NOMO-1 treated with dmso at 0.1 percent for 144 hours (cell line): ENCODE results near the gene KLK13.

Source experiments
- DNase-seq: peaks from one replicate; lab custom pipeline; 2025; ENCODE audit not compliant: unreplicated experiment; lab: John Stamatoyannopoulos, UW

Gene KLK13, protein sequence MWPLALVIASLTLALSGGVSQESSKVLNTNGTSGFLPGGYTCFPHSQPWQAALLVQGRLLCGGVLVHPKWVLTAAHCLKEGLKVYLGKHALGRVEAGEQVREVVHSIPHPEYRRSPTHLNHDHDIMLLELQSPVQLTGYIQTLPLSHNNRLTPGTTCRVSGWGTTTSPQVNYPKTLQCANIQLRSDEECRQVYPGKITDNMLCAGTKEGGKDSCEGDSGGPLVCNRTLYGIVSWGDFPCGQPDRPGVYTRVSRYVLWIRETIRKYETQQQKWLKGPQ

DNA sequence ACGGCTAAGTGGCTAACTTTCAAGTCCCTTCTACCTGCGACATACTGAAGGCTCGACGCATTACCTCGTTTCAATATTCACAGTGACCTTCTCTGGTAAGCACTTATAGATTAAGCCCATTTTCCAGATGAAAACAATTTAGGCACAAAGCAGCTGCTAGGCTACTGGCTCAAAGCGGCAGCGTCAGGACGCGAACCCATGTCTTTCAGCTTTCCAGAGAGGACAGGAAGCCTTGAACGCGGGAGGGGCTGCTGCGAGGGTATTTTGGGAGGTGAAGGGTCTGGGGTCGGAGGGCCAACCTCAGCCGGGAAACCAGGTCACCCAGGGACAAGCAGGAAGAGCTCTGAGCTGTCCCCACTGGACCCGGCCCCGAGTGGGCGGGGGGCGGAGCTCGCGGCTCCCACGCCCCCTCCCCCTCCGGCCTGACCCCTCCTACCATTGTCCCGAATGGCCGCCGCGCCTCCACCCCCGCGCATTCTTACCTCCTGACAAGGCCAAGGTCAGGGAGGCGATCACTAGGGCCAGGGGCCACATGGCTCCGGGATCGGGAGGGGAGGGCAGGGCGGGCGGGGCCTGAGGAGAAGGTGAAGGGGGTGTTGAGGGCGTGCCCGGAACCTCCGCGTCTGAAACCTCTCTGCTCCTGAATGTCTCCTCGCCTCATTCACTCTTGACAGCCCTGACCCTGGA lies at the start of gene KLK13:
KLK13 (minus strand) TSS at position 559 of the 687 bp plus-strand sequence; CDS start at position 534, 25 bp downstream.
- DNase-seq, result no peak

DNA sequence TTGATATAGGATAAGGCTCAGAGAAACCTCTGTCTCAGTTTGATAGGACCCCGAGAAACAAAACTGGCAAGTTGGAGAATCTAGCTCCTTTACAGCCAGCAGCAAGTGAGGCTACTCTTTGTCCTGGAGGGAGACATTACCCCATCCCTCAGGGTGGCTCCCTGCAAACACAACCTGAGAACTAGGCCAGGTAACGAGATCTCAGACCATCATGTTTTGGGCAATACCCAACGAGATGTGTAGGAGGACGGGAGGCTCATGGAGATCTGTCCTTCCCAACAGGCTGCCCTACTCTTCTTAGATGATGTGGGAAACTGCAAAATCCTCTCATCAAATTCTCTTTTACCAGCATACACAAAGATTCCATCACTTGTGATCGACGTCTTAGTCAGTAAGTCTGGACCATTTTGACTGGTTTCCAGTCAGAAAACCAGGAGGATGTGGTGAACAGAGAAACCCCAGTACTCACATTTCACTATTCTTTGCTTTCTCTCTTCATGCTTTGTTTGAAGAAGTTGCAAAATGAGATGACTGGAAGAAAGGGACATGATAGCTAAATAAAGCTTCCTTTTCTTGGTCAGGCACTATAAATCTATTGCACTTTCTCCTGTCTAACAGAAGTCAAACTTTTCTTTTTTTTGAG lies 49.3 kb upstream of the KLK13 start:
- DNase-seq, result peak; percentile 55

DNA sequence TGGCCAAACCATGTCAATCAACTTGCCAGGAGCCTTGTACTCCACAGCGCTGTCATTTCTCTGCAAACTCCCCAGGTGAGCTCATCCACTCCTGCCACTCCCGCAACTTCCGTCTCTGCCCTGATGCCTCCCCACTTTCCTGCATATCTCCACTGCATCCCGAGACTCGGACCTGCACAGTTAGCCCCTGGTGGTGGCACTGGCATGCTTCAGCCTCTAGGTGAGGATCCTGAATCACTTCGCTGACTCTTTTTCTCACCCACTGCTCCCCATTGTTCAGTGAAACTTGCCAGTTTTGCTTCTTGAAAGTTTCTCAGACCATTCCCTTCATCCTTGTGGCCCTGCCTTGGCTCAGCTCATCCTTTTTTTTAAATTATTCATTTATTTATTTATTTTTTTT lies 46.7 kb upstream of the KLK13 start:
- DNase-seq, result no peak

DNA sequence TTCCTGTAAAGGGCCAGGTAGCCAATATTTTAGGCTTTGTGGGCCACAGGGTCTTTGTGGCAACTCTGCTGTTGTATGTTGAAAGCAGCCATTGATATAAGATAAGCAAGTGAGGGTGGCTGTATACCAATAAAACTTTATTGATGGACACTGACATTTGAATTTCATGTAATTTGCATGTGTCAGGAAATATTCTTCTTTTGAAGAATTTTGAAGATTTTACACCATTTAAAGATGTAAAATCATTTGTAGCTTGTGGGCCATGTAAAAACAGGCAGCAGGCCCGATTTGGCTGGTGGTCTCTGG lies 45.7 kb upstream of the KLK13 start:
- no peak for DNase-seq

DNA sequence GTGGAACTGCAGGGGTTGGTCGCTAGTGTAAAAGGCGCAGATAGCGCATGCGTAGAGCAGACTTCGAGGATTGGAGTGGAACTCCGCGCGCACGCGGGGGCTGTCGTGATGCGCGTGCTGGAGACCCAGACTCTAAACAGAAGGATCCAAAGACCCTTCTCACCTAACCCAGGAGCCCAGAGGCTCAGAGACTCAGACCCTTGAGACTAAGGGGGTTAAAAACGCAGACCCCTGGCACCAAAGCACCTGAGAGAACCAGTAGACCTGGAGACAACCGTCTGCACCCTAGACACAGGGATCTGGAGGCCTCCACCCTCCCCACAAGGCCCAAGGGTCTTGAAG lies 43.9 kb upstream of the KLK13 start:
- no peak for DNase-seq

DNA sequence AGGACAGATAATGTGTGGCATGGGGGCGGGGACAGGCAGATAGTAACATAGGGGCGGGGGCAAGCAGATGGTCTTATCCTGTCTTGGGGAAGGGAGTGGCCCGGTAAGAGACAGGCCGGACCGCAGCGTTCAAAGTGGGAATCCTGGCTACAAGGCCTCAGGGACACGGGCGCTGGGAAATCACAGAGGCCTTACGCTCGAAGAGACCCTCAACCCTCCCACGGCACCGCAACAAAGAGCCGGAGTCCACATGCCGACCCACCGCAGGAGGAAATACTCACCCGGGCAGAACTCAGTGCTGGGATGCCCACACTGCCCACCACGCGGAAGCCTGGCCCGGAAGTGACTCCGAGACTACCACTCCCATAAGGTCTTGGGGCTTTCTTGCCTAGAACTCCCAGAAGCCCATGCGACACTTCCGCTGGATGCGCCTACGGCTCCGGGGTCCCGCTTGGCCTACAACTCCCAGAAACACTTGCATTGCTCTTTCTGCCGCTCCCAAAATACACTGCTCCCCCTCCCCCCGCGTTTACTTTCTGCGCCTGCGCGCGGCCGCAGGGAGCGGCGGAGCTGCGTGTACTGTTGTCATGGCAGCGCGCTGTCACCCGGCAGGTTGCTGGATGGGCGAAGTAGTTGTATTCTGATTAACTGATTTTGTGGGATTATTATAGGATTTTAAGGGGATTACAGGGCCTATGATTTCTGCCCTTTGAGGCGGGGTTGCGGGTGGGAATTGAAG lies 43.3 kb upstream of the KLK13 start, which contains the start of gene CTU1:
CTU1 (minus strand) TSS at position 344 of the 739 bp plus-strand sequence. CDS start 3,840 bp downstream, outside the sequence.
- peak; percentile 99 for DNase-seq

DNA sequence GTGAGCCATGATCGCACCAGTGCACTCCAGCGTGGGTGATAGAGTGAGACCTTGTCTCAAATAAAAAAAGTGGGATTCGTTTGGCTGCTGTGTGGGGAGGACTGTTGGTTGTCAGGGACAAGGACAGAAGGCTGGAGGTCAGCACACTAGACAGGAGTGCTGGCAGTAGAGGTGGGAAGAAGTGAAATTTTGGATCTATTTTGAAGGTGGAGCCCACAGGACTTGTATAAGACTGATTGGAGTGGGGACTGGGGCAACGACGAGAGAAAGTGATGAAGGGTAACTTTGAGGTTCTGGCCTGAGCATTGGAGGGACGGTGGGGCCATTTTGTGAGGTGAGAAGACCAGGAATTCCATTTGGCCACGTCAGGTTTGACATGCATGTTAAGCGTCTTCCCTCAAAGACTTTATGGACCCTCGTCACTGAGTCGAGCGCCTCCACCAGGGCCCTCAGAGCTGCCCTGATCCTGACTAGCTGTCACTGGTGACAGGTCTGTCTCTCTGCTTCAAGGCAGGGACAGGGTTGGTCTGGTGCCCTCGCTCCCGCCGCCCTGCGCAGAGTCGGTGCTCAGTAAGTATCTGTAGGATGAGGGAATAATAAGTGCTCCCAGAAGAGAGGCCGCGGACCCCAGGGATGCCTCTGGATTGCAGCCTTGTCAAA lies 42.6 kb upstream of the KLK13 start:
- DNase-seq, result no peak

DNA sequence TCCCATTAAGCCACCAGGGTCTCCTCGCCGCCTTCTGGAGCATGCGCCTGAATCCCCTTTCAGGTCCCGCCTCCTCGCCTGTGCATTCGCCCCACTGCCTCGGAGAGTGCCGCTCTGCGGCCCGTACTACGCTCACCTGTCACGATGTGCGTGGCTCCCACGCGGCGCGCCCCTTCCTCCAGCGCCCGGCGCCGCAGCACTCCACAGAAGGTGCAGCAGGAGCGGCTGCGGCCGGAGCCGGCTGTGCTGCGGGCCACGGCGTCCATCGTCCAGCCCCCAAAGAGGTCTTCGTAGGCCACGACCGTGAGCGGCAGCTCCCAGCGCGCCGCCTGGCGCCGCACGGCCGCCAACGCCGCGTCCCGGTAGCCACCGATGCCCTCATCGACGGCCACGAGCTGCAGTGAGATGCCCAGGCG lies 39.0 kb upstream of the KLK13 start:
- DNase-seq, result no peak

DNA sequence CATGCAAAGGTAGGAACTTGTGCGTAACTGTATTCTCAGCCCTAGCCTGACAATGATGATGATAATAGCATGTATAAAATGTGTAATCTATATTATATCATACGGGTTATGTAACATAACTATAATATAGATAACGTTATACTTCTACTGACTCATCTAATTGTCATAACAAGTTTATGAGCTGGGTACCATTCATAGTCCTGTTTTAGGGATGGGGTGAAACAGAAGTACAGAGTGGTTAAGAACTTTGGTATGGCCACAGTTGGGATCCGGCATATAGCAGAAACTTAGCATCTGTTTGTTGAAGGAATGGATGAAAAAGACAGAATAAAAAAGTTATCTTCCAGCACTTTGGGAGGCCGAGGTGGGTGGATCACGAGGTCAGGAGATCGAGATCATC lies 38.1 kb upstream of the KLK13 start:
- no peak for DNase-seq

DNA sequence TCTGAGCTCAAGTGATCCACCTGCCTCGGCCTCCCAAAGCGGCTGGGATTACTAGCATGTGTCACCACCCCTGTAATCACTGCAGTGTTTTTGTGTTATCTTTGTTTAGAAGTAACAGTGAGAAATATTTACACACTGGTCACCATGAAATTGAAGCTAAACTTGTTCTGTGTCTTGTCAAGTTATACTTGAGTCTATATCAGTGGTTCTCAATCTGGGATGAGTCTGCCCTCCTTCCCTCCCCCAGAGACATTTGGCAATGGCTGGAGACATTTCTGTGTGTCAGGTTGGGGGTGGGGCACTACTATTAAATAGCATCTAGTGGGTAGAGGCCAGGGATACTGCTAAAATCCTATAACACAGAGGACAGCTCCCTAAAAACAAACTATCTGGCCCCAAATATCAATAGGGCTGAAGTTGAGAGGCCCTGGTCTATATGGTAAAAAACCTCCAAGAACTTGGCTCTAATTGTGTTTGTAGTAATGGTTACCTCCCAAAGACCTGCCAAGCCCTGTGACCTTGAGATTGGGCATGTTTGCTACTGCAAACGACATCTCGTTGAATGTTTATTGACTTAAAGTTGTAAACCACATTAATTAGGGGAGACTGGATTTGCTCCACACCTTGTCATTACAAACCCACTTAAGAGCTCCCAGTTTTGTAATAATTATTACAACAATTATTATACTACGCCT lies 36.4 kb upstream of the KLK13 start:
- DNase-seq, result no peak

DNA sequence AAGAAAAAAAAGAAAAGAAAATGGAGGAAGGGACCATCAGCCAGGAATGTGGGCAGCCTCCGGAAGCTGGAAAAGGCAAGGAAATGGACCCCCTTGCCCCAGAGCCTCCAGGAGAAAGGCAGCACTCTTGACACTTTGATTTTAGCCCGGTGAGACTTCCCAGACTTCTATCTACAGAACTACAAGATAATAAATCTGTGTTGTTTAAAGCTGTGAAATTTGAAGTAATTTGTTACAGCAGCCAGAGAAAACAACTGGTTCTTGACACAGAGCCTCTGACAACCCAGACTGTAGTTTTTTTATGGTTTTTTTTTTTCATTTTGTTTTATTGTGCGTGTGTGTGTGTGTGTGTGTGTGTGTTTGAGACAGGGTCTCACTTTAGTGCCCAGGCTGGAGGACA lies 35.7 kb upstream of the KLK13 start:
- no peak for DNase-seq

DNA sequence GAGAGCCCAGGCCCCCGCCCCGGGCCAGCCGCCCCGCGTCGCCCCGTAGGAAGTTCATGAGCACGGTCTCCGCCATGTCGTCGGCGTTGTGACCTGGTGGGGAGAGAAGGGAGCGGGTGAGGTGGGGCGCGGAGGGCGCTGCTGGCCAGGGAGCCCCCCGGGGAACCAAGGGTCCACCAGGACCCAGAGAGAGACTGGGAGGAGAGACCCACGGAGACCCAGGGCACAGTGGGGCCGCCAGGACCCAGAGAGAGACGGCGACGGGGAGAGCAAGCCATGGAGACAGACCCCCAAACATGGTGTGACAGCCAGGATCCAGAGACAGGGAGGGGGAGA lies 34.1 kb upstream of the KLK13 start:
- no peak for DNase-seq

DNA sequence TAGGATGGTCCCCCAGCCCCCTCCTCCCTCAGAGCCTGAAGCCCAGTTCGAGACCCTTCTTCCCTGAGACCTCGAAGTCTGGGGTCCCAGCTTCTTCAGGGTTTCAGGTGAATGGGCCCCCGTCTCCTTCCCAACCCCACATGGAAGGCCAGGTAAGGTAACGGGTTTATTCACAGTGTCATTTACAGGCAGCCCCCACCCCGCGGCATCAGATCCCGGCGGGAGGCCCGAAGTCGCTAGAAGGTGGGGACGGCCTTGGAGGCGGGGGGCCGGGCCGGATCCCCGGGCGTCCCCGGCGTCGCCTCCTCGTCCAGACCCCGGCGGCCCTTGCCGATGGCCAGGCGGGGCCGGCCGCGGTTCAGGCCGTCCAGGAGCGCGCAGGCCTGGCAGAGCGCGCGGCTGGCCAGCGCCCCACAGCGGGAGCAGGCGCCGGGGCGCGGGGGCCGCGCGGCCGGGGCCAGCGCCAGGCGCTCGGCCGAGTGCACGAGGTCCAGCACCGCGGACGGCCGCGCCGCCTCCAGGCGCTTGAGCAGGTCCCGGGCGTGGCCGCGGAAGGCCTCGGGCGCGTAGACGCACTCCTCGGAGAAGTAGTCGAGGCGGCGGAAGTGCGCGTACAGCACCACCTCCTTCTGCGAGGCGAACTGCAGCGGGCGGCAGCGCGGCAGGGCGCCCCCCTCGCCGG lies 33.6 kb upstream of the KLK13 start:
- no peak for DNase-seq

DNA sequence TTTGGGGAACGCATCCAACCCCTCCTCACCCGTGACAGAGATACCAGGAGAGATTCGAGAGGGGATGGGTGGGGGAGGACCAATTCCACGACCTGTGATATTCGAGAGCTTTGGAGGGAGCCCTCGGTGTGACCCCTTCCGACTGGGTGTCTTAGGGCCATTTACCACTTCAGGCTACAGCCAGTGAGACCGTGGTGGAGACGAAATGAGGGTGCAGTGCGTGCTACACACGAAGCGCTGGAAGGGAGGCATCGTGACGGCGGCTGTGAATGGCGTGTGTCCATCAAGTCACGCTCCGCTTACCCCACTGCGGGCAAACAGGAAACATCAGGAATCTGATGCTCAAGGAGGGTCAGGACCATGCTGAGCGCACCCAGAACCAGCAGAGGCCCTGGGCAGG lies 32.9 kb upstream of the KLK13 start:
- DNase-seq, result no peak

DNA sequence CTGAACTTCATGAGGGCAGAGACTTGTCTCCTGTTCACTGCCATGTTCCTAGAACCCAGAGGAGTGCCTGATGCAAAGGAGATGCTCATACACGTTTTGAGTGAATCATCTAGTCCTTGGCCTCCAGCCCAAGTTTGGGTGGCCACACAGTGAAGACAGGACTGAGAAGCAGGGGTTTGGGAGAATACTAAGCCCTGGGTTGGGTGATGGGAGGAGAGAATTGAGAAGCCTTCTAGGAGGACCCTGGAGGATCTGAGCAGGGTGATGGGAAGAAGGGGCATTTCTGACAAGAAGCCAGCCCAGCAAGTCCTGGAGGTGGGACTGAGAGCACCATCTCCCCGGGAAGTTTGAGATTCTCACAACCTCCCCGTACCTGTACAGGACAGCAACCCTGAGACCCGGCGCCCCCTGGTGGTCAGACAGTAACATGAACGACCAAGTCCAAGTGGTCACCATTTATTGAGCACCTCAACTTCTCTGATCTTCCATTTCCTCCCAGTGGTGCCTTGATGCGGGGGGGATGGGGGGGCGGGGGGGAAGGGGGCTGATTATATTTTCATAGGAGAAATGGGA lies 32.4 kb upstream of the KLK13 start:
- DNase-seq, result no peak

DNA sequence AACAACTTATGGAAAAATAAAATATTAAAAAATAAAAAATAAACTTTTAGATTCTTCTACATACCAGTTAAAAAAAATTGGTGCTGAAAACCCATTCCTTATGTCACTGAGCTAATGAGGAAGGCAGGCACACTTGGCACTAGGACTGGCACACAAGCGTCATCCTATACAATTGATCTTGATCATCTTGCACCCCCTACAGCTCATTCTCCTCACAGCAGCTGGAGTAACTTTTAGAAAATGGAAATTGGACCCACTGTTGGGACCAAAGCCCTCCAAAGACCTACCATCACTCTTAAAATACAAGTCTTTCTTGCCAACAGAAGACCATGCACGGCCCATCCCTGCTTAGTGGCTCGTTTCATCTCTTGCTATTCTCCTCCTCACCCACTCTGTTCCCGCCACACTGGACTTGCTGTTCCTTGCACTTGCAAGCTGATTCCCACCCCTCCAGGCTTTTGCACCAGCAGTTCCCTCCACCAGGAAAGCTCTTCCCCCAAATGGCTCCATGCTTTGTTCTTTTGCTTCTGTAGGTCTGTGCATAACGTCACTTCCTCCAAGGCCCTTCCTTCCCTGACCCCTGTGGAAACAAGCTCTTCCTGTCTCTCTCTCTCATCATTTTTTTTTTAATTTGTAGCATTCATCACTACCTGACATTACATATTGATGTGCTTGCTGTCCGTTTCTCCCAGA lies 31.7 kb upstream of the KLK13 start:
- no peak for DNase-seq

DNA sequence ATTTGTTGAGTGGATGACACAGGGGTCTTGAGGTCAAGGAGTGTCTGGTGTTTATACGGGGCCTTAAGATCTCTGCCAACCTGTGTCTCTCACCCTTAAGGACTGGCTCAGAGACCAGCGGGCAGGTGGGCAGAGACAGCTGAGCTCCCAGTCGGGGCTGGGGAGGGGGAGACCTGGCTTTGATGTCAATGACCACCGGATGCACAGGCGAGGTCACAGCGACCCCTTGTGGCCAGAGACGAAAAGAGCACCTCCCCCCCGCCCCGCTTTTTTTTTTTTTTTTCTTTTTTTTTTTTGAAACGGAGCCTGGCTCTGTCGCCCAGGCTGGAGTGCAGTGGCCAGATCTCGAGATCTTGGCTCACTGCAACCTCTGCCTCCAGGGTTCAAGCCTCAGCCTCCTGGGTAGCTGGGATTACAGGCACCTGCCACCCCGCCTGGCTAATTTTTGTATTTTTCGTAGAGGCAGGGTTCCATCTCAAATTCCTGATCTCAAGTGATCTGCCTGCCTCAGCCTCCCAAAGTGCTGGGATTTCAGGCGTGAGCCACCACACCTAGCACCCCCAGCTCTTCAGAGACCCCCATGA lies 29.9 kb upstream of the KLK13 start:
- DNase-seq, result no peak

DNA sequence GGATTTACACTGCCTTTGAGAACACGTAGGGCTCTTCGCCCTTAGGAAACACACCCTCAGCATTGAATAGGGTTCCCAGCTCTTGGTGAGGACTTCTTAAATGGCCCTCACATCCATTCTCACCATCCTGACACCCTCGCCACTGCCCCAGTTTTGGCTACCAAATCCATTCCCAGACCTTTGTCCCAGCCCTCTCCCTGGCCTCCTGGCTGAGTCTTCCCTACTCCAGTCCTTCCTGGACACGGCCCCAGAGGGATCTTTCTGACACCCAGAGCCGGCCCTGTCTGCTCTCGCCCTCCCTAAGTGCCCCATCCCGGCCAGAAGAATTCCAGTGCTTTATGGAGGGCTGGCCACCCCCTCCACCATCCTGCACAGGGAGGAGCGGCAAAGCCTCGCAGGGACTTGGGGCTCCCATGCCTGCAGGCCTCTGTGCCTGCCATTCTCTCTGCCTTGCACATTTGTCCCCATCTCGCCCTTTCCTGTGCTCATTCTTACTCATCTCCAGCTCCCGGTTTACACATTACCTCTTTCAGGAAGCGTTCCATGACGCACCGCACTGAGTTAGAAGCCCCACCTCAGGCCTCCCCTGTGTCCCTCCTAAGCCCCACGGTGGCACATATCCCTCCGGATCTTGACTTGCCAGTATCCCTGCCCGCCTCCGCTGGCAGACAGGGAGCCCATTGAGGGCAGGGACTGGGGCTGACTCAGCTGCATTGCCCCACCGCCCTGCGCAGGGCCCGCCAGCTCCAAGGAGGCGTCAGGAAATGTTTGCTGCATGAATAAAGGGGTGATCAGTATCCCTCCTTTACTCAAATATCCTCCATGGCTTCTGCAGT lies 28.8 kb upstream of the KLK13 start:
- DNase-seq, result no peak
